Renal cortex interstitium (tissue), 11 donors: ENCODE measurements around the gene EDRF1. TPM values are rescaled to one million over a fixed set of nuclear protein-coding genes. Genes with fewer than 3 reads are reported as not detected.

Experiments used
- DNase-seq, 11 donors: peaks; one replicate each; pipeline ENCODE4 v3.0.0-alpha.2; 2013; ENCODE audit warnings: low read depth in 9 of 11, low spot score in 4 of 11; ENCODE audit errors: extremely low read depth in 1 of 11
- polyA plus RNA-seq, 3 donors: library from polyadenylated mRNA; unstranded; fragments of 120-200 nt; gene quantifications; one replicate each; pipeline ENCODE4 v1.2.1, GENCODE V29; 2013; ENCODE audit not compliant: insufficient read length in 3 of 3

The EDRF1 gene
- polyA plus RNA-seq, 3 donors: 32.9 to 49.5 (median 40.6) TPM

GRCh38 chr10:125747417-125747816 is 27.9 kb downstream of the EDRF1 start:
- DNase-seq: no peak

- DNase-seq: no peak
Observed at GRCh38 chr10:125756196-125756595, 36.7 kb downstream of the EDRF1 start.

DNA sequence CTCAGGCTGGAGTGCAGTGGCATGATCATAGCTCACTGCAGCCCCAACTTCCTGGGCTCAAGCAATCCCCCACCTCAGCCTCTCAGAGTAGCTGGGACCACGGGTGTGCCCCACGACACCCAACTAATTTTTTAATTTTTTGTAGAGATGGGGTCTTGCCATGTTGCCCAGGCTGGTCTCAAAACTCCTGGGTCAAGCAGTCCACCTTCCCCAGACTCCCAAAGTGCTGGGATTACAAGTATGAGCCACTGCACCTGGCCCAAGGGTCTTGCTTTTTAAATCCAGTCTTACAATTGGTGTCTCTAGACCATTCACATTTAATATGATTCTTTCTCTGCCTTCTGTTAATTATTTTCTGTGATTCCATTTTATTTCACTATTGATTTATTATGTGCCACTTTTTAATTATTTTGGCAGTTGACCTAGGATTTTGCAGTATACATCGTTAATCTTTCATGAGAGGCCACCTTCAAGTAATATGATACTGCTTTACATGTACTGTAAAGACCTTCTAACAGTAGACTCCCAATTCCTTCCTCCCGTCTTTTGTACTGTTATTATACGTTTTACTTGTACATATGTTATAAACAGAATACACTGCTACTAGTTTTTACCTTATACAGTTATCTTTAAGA is 37.5 kb downstream of the EDRF1 start:
- DNase-seq: no peak

DNA sequence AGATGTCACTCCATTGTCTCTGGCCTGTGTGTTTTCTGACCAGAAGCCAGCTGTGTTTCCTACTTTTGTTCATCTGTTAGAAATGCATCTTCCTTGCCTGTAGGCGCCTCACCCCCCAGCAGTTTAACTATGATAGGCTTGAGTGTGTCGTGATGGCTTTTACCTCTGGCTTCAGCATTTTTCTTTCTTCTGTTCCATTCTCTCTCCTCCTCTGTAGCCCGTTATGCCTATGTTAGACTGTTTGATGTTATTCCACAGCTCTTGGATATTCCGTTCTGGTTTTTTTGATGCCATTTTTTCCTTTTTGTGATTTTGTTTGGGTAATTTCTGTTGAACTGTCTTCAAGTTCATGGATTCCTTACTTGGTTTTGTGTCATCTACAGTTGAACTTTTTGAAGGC is 38.2 kb downstream of the EDRF1 start:
- no peak for DNase-seq

DNA sequence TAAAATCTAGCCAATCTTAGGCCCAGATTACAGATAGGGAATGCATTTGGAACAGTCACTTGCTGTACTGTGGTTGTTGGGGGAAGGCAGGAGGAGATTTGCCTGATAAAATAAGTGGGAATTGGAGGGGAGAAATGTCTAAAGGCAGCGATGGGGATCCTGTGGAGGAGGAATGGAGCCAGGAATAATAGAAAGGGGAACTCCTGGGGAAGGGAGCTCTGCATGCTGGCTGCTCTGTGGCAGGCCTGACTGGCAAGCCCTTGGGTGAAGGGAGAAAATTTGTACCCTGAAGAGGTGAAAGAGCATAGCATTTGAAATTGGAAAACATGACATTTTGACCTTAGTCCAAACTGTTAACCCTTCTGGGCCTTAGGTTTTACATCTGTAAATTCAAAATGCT is 42.5 kb downstream of the EDRF1 start:
- no peak for DNase-seq

DNA sequence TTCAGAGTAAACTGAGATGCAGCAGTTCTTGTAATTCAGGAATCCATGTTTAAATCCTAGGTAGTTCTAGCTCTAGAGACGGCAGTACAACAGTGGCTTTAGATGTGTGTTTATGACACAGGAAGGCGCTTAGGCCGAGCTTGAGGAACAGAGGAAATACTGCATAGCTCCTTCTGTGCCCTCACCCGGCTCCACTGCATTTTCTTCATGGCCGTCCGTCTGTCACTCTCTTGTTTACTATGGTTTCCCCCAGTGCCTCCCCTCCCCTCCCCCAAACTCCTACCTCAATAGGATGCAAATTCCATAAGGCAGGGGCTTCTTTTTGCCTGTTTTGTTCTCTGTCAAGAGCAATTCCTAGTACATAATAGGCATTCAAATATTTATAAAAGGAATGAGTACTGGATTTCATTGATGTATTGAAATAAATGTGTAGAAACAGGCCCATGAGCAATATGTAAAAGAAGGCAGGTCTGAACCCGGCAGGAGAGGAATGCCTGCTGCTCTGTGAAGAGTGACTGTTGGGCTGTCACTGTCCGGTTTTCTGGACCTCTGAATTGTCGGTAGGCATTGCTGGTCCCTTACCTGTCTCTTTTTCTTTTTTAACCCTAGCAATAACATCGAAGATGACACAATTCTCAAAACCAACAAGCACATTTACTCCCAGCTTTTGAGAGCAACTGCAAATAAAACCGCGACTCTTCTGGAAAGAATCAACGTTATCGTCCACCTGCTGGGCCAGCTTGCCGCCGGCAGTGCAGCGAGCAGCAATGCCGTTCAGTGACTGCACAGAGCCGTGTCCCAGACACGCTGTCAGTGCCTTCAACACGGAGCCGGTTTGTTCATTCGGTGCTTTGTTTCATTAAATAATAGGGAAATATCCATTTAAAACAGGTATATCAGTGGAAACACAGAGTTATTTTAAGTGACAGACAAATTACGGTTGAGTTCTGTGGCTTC is 43.5 kb downstream of the EDRF1 start:
- no peak for DNase-seq

DNA sequence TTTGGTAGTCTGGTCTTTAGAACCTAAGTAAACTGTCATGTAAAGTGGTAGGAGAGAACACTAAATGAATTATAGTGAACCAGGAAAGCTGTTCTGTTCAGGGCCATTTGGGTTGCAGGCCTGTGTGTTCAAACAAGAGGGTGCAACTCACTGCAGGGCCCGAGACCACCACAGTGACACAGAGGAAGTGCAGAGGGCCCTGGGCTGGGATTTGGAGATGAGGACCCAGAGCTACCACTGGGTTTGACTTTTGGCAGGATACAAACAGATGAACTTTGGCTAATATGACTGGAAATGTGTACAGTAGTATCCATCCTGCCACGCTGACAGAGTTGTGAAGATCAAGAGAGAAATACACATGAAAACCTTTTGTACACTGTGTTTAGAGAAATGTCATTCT is 46.3 kb downstream of the EDRF1 start:
- DNase-seq: no peak

GRCh38 chr10:125766511-125766910 is 47.0 kb downstream of the EDRF1 start:
- DNase-seq: no peak

GRCh38 chr10:125768219-125768855 is 48.8 kb downstream of the EDRF1 start:
- peak in 6 of 11 donors; percentile 25 to 63 (median 46) for DNase-seq

DNA sequence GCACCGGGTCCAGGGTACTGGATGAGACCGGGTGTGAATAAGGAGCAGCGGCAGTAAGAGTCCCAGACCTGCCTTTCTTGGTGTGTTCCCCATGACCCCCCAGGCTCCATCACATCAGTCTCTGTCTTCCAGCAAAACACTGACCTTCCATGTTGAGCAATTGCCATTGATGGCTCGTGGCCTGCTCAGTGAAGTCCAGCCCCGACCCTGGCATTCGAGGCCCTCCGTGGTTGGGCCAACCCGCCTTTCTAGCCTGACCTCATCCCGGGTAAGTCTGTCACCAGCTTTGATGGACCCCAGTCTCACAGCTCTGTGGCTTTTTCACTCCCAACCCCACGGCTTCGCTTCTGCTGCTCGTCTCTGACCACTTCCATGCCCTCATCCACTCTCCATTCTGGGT is 49.7 kb downstream of the EDRF1 start:
- no peak for DNase-seq

- no peak for DNase-seq
Observed at GRCh38 chr10:125770844-125771243, 51.3 kb downstream of the EDRF1 start.

GRCh38 chr10:125772112-125772863 is 52.8 kb downstream of the EDRF1 start:
- no peak for DNase-seq

DNA sequence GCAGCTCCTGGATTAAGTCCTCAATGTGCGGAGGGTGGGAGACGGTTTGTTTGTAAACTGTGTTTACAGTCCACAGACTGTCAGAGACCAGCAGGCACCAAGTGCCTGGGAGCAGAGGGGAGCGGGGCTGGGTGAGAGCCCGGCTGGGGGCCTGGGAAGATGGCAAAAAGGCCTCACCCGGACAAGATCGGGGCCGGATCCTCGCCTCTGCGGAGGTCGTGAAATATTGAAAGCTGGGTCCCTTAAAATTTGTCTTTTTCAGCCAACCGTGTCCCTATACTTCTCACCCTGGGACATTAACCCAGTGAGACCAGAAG is 53.3 kb downstream of the EDRF1 start:
- no peak for DNase-seq

DNA sequence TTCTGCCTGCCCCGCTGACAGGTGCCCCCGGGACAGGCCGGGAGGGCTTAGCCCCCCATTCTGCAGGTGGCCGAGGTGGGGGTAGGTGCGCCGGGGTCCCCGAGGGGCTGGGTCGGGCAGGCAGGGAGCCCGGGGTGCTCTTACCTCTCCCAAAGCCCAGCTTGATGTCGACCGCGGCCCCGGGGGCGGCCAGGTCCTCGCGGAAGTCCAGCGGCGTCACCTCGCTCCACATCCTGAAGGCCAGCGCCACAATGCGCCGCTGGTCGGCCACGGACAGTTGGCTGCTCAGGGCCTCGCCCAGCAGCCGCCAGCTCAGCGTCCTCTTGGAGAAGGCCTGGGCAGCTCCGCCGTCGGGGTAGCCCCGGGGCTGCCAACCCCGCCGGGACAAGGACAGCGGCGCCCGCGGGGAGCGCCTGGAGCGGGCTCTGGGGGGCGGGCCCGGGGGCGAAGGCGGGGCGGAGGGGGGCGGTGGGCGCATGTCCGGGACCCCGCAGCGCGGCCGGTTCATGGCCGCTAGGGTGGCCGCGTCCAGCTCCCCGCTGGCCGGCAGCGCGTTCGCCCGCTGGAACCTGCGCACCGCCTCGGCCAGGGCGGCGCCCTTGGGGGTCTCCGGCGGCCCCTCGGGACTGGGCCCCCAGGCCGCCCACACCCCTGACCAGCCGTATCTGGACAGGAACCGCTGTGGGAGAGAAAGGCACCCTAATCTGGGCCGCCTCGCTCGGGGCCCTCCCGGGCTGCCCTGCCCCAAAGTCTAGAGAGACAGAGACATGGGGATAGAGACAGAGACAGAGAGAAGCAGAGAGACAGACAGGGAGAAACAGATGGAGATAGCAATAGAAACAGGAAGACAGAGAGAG is 54.4 kb downstream of the EDRF1 start:
- no peak for DNase-seq

DNA sequence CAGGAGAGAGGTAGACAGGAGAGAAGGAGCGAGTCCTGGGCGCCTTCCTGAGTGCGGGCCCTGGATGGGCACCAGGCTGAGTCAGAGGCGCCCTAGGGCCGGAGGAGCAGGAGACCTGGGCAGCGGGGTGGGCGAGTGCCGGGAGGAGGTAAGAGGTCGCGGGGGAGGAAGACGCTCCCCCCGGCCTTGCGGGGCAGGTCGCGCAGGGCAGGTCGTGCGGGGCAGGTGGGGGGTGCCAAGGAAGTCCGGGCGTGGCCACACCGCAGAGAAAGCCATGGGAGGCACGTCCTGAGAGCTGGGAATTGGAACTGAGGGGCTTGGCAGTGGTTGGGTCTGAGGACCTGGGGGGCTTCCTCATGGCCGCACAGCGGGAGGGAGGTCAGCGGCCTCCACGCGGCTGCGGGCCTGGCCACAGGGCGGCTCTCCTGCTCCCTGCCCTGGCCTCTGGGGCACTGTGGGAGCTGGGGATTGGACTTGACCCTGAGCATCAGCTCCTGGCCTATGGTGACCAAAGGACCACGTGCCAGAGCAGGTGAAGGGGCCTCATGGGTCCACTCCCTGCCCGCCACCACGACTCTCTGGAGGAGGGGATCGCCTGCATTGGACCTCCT is 55.2 kb downstream of the EDRF1 start:
- DNase-seq: no peak

DNA sequence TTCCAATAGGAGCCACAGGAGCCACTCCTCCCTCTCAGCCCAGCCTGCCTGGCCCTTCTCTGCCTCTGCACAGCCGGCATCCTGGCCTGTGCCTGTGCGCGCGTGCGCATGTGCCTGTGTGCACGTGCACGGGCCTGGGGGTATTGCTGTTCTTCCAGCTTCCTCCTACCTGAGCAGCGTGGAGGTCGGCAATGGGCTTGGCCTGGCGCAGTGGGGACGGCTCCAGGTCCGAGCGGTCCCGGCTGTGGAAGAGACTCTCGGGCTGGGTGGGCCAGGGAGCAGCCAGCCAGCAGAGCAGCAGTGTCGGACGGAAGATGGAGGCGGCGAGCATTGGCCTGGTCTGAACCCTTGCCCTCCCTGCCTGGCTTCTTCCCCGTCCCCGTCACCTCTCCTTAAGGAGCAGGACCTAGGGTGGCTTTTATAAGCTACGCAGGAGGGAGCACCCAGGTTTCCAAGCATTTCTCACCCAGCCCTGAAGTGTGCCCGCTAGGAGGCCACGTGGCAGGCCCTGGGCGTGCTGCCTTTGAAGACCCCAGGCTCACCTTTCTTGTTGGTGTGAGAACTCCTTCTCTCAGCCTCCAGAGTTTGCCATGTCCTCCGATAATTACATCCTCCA is 56.1 kb downstream of the EDRF1 start, which contains the start of gene MMP21:
TSS of gene MMP21 (minus strand) at position 331 of the 616 bp plus-strand sequence. CDS start at position 331, 0 bp downstream.
- no peak for DNase-seq

GRCh38 chr10:125777806-125778205 is 58.3 kb downstream of the EDRF1 start:
- DNase-seq: no peak

- no peak for DNase-seq
Observed at GRCh38 chr10:125778556-125778955, 59.0 kb downstream of the EDRF1 start.
